ENCODE measurements around the gene IL2RA. TPM values are rescaled to one million over a fixed set of nuclear protein-coding genes. Genes with fewer than 3 reads are reported as not detected.
A peak's percentile ranks its signal among the peaks of the same experiment; 100 is the strongest.

IL2RA gene
- total RNA-seq, 1 donor from 2014 or later = 4.3 TPM

GRCh38 chr10:6052247-6053221, 9.6 kb downstream of the IL2RA start:
- intact Hi-C loops (cut with DNase I) = no loop called here
- Histone ChIP-seq H3K36me3 (no peaks in the 10 kb centered on the region), H3K27me3 (no peaks in the 10 kb centered on the region), H3K4me1 (peaks cover 37% of the 10 kb centered on the region), H3K27ac (peak overlapping the region; percentile 59), H3K4me3 (no peak overlapping the region), H3K9me3 (no peaks in the 10 kb centered on the region)
- no peak for ATAC-seq
- DNase-seq = no peak
- no peak for TF ChIP-seq CTCF (IDR thresholded peaks at IDR 0.05)

- DNase-seq = peak; percentile 75
- Histone ChIP-seq H3K27ac (peak overlapping the region; percentile 73), H3K27me3 (no peaks in the 10 kb centered on the region), H3K4me1 (peaks cover 37% of the 10 kb centered on the region), H3K9me3 (no peaks in the 10 kb centered on the region), H3K4me3 (peak overlapping the region; percentile 41), H3K36me3 (no peaks in the 10 kb centered on the region)
- peak; percentile 48 for TF ChIP-seq CTCF (IDR thresholded peaks at IDR 0.05)
- intact Hi-C loops (cut with DNase I) = no loop called here
- peak; percentile 83 for ATAC-seq
Measured at GRCh38 chr10:6050801-6051445, 11.2 kb downstream of the IL2RA start.

- TF ChIP-seq CTCF (IDR thresholded peaks at IDR 0.05) = no peak
- no peaks in the 10 kb centered on the region for H3K36me3 ChIP-seq
- ATAC-seq (no peak), DNase-seq (no peak)
- no peaks in the 10 kb centered on the region for H3K9me3 ChIP-seq
- intact Hi-C loops (cut with DNase I) = no loop called here
- peak overlapping the region; percentile 73 for H3K27ac ChIP-seq
- H3K4me1 ChIP-seq = peaks cover 32% of the 10 kb centered on the region
- no peaks in the 10 kb centered on the region for H3K27me3 ChIP-seq
- H3K4me3 ChIP-seq = no peak overlapping the region
Measured at GRCh38 chr10:6049031-6049400, 13.2 kb downstream of the IL2RA start.

GRCh38 chr10:6048281-6049030, 13.7 kb downstream of the IL2RA start:
- DNase-seq = no peak
- Histone ChIP-seq H3K27ac (no peak overlapping the region), H3K9me3 (no peaks in the 10 kb centered on the region), H3K4me1 (peaks cover 27% of the 10 kb centered on the region), H3K4me3 (no peak overlapping the region), H3K27me3 (no peaks in the 10 kb centered on the region), H3K36me3 (no peaks in the 10 kb centered on the region)
- intact Hi-C loops (cut with DNase I) = no loop called here
- ATAC-seq = no peak
- no peak for TF ChIP-seq CTCF (IDR thresholded peaks at IDR 0.05)

- intact Hi-C loops (cut with DNase I) = no loop called here
- H3K9me3 ChIP-seq = no peaks in the 10 kb centered on the region
- H3K4me3 ChIP-seq = no peak overlapping the region
- no peaks in the 10 kb centered on the region for H3K36me3 ChIP-seq
- no peak overlapping the region for H3K27ac ChIP-seq
- no peaks in the 10 kb centered on the region for H3K27me3 ChIP-seq
- TF ChIP-seq CTCF (IDR thresholded peaks at IDR 0.05) = no peak
- DNase-seq (no peak), ATAC-seq (no peak)
- H3K4me1 ChIP-seq = peaks cover 21% of the 10 kb centered on the region
Measured at GRCh38 chr10:6047847-6048246, 14.3 kb downstream of the IL2RA start.

Measured in upper lobe of right lung (tissue), 1 donor.